Neural cell (in vitro differentiated cells): ENCODE results near the gene PAK1. TPM values are rescaled to one million over a fixed set of nuclear protein-coding genes. Genes with fewer than 3 reads are reported as not detected.

Source experiments
- H2AFZ ChIP-seq: fragments of 200-600, 300-800 bp; sonication (generic), shearing (Covaris generic); 2 replicates; pipeline ENCODE4 v1.6.0; 2014; ENCODE audit warnings: low read depth, mild to moderate bottlenecking, antibody characterized with exemption, low read length, moderate library complexity
- H3F3A ChIP-seq: fragments of 200-600 bp; shearing (Covaris generic); 2 replicates; pipeline ENCODE4 v1.6.1; 2016; ENCODE audit warnings: mild to moderate bottlenecking, moderate library complexity, mixed read lengths, antibody characterized with exemption, low read length; ENCODE audit not compliant: insufficient read depth, poor library complexity, severe bottlenecking
- H3K27ac ChIP-seq: fragments of 200-600, 300-800 bp; sonication (generic), shearing (Covaris generic); 2 replicates; pipeline ENCODE4 v1.5.1; 2014; ENCODE audit warnings: mild to moderate bottlenecking, low read length, moderate library complexity
- H3K27me3 ChIP-seq: fragments of 300-800, 200-600 bp; sonication (generic), shearing (Covaris generic); 2 replicates; pipeline ENCODE4 v1.6.0; 2014; ENCODE audit warnings: mild to moderate bottlenecking, low read depth, low read length, moderate library complexity; ENCODE audit not compliant: insufficient read depth
- H3K36me3 ChIP-seq: fragments of 300-800, 200-600 bp; sonication (generic), shearing (Covaris generic); 2 replicates; pipeline ENCODE4 v1.5.1; 2014; ENCODE audit warnings: mild to moderate bottlenecking, antibody characterized with exemption, low read length, moderate library complexity; ENCODE audit not compliant: insufficient read depth
- H3K4me2 ChIP-seq: fragments of 300-800, 200-600 bp; sonication (generic), shearing (Covaris generic); 2 replicates; pipeline ENCODE4 v1.6.0; 2014; ENCODE audit warnings: mild to moderate bottlenecking, low read length
- H3K4me3 ChIP-seq: fragments of 300-800, 200-600 bp; sonication (generic), shearing (Covaris generic); 2 replicates; pipeline ENCODE4 v1.5.1; 2014; ENCODE audit warnings: mild to moderate bottlenecking, low read length, moderate library complexity
- H3K79me2 ChIP-seq: fragments of 200-600 bp; shearing (Covaris generic); replicated peaks from 2 replicates; pipeline ENCODE4 v1.6.0; 2014; ENCODE audit warnings: mild to moderate bottlenecking, low read length, moderate library complexity; ENCODE audit not compliant: insufficient read depth
- H3K9ac ChIP-seq: fragments of 300-800, 200-600 bp; sonication (generic), shearing (Covaris generic); 2 replicates; pipeline ENCODE4 v1.6.1; 2016; ENCODE audit warnings: mild to moderate bottlenecking, low read length, mixed read lengths
- H3K9me2 ChIP-seq: fragments of 200-600 bp; shearing (Covaris generic); 2 replicates; pipeline ENCODE4 v1.6.1; 2016; ENCODE audit warnings: mild to moderate bottlenecking, low read length, mixed read lengths; ENCODE audit not compliant: insufficient read depth
- H3K9me3 ChIP-seq: fragments of 200-600, 300-800 bp; sonication (generic), shearing (Covaris generic); 2 replicates; pipeline ENCODE4 v1.6.1; 2016; ENCODE audit warnings: mild to moderate bottlenecking, mixed run types, low read length, moderate library complexity, mixed read lengths
- H4K20me1 ChIP-seq: fragments of 200-600 bp; shearing (Covaris generic); 2 replicates; pipeline ENCODE4 v1.6.1; 2016; ENCODE audit warnings: mild to moderate bottlenecking, mixed run types; ENCODE audit not compliant: insufficient read depth
- EP300 ChIP-seq: fragments of 450-650 bp; conservative IDR thresholded peaks from 2 replicates; pipeline ENCODE4 v1.6.1; 2014; ENCODE audit warnings: antibody characterized with exemption, mild to moderate bottlenecking, moderate library complexity; ENCODE audit not compliant: poor library complexity, severe bottlenecking
- EZH2 ChIP-seq: fragments of 200-600, 300-800 bp; shearing (Covaris generic), sonication (generic); IDR thresholded peaks from 2 replicates; pipeline ENCODE4 v1.6.1; 2014; ENCODE audit warnings: antibody characterized with exemption, low read length, borderline replicate concordance, mild to moderate bottlenecking; ENCODE audit not compliant: insufficient read depth, poor library complexity, severe bottlenecking
- MXI1 ChIP-seq: fragments of 450-650 bp; conservative IDR thresholded peaks from 2 replicates; pipeline ENCODE4 v1.6.1; 2014; ENCODE audit warnings: antibody characterized with exemption, mild to moderate bottlenecking; ENCODE audit not compliant: poor library complexity, severe bottlenecking
- POLR2AphosphoS5 ChIP-seq: IDR thresholded peaks from 2 replicates; pipeline ENCODE4 v1.6.1; 2012
- RAD21 ChIP-seq: fragments of 450-650 bp; conservative IDR thresholded peaks from 2 replicates; pipeline ENCODE4 v1.6.1; 2014; ENCODE audit warnings: antibody characterized with exemption, mild to moderate bottlenecking, moderate library complexity
- SMC3 ChIP-seq: fragments of 450-650 bp; conservative IDR thresholded peaks from 2 replicates; pipeline ENCODE4 v1.6.1; 2014; ENCODE audit warnings: antibody characterized with exemption, mild to moderate bottlenecking, moderate library complexity; ENCODE audit not compliant: poor library complexity
- TAF1 ChIP-seq: IDR thresholded peaks from 2 replicates; pipeline ENCODE4 v1.6.1; 2012; ENCODE audit warnings: low read depth
- polyA plus RNA-seq: library from polyadenylated mRNA; depleted of rRNA; stranded (reverse); fragments of >200 nt; gene quantifications from 2 replicates; pipeline ENCODE4 v1.2.3, GENCODE V29; 2014
- TF ChIP-seq, protein P1 (sequence below): fragments of 450-650 bp; IDR thresholded peaks from 2 replicates; pipeline ENCODE4 v1.5.1; 2014; ENCODE audit warnings: antibody characterized with exemption, mild to moderate bottlenecking, moderate library complexity; ENCODE audit not compliant: poor library complexity, severe bottlenecking
- TF ChIP-seq, protein P2 (sequence below): IDR thresholded peaks from 2 replicates; pipeline ENCODE4 v1.6.1; 2012; ENCODE audit warnings: borderline replicate concordance

PAK1 gene
- polyA plus RNA-seq, 1 donor from 2014 or later: 65.2 TPM

DNA sequence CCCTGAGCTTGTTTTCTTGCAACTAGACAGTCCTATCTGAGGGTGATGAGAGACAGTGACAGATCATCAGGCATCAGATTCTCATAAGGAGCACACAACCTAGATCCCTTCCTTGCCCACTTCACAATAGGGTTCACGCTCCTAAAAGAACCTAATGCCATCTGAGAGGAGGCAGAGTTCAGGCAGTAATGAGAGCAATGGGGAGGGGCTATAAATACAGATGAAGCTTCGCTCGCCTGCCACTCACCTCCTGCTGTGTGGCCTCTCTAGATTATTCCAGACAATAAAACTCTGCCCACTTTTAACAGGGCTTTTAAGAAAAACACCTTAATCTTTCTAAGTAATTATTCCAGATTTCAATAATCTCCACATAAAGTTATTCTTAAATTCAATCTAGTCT, 43.9 kb upstream of the PAK1 start:
- Histone ChIP-seq H3K36me3 (no peaks in the 10 kb centered on the region), H3K27ac (no peak overlapping the region), H3K79me2 (no peaks in the 10 kb centered on the region), H3K27me3 (no peaks in the 10 kb centered on the region), H3K9ac (no peak overlapping the region), H3K9me3 (no peaks in the 10 kb centered on the region), H3F3A (no peaks in the 10 kb centered on the region), H3K9me2 (no peaks in the 10 kb centered on the region), H3K4me2 (no peak overlapping the region), H4K20me1 (no peaks in the 10 kb centered on the region), H2AFZ (no peak overlapping the region), H3K4me3 (no peak overlapping the region)
- TF ChIP-seq TAF1: no peak
- TF ChIP-seq RAD21: no peak
- TF ChIP-seq EP300: no peak
- no peak for TF ChIP-seq POLR2AphosphoS5
- TF ChIP-seq SMC3: no peak
- TF ChIP-seq, protein P1, sequence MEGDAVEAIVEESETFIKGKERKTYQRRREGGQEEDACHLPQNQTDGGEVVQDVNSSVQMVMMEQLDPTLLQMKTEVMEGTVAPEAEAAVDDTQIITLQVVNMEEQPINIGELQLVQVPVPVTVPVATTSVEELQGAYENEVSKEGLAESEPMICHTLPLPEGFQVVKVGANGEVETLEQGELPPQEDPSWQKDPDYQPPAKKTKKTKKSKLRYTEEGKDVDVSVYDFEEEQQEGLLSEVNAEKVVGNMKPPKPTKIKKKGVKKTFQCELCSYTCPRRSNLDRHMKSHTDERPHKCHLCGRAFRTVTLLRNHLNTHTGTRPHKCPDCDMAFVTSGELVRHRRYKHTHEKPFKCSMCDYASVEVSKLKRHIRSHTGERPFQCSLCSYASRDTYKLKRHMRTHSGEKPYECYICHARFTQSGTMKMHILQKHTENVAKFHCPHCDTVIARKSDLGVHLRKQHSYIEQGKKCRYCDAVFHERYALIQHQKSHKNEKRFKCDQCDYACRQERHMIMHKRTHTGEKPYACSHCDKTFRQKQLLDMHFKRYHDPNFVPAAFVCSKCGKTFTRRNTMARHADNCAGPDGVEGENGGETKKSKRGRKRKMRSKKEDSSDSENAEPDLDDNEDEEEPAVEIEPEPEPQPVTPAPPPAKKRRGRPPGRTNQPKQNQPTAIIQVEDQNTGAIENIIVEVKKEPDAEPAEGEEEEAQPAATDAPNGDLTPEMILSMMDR: no peak
- TF ChIP-seq, protein P2, sequence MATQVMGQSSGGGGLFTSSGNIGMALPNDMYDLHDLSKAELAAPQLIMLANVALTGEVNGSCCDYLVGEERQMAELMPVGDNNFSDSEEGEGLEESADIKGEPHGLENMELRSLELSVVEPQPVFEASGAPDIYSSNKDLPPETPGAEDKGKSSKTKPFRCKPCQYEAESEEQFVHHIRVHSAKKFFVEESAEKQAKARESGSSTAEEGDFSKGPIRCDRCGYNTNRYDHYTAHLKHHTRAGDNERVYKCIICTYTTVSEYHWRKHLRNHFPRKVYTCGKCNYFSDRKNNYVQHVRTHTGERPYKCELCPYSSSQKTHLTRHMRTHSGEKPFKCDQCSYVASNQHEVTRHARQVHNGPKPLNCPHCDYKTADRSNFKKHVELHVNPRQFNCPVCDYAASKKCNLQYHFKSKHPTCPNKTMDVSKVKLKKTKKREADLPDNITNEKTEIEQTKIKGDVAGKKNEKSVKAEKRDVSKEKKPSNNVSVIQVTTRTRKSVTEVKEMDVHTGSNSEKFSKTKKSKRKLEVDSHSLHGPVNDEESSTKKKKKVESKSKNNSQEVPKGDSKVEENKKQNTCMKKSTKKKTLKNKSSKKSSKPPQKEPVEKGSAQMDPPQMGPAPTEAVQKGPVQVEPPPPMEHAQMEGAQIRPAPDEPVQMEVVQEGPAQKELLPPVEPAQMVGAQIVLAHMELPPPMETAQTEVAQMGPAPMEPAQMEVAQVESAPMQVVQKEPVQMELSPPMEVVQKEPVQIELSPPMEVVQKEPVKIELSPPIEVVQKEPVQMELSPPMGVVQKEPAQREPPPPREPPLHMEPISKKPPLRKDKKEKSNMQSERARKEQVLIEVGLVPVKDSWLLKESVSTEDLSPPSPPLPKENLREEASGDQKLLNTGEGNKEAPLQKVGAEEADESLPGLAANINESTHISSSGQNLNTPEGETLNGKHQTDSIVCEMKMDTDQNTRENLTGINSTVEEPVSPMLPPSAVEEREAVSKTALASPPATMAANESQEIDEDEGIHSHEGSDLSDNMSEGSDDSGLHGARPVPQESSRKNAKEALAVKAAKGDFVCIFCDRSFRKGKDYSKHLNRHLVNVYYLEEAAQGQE: no peak
- TF ChIP-seq EZH2: no peak
- no peak for TF ChIP-seq MXI1

DNA sequence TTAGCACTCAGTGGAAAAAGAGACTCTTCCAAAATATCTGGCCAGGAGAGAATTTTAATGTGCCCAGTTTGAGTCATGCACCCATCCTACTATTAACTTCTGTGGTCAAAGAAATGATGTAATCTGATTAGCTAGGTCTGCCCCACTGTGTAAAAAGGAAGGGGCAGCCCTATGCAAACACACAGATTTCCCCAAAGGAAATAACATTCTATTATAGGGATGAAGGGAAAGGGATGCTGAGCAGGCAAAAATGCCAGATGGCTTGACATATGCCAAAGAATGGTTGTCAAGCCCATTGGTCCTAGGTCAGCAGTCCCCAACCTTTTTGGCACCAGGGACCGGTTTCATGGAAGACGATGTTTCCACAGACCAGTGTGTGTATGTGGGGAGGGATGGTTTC, 43.3 kb upstream of the PAK1 start:
- H3K79me2 ChIP-seq: no peaks in the 10 kb centered on the region
- H3K27me3 ChIP-seq: no peaks in the 10 kb centered on the region
- H3K9me2 ChIP-seq: no peaks in the 10 kb centered on the region
- no peak overlapping the region for H3K9ac ChIP-seq
- no peaks in the 10 kb centered on the region for H3K9me3 ChIP-seq
- H3K4me3 ChIP-seq: no peak overlapping the region
- no peaks in the 10 kb centered on the region for H4K20me1 ChIP-seq
- H3K36me3 ChIP-seq: no peaks in the 10 kb centered on the region
- H3K27ac ChIP-seq: no peak overlapping the region
- H3F3A ChIP-seq: no peaks in the 10 kb centered on the region
- no peak overlapping the region for H2AFZ ChIP-seq
- H3K4me2 ChIP-seq: no peak overlapping the region
- TF ChIP-seq SMC3 (no peak), MXI1 (no peak), POLR2AphosphoS5 (no peak), TAF1 (no peak), RAD21 (no peak), EP300 (no peak), EZH2 (no peak)
- TF ChIP-seq, protein P1: no peak
- TF ChIP-seq, protein P2: no peak
